Measurements from ENCODE around the gene TMEM18. TPM values are rescaled to one million over a fixed set of nuclear protein-coding genes. Genes with fewer than 3 reads are reported as not detected.

The TMEM18 gene
- total and polyA plus RNA-seq, 11 donors: 7.0 to 20.0 (median 10.5) TPM

DNA sequence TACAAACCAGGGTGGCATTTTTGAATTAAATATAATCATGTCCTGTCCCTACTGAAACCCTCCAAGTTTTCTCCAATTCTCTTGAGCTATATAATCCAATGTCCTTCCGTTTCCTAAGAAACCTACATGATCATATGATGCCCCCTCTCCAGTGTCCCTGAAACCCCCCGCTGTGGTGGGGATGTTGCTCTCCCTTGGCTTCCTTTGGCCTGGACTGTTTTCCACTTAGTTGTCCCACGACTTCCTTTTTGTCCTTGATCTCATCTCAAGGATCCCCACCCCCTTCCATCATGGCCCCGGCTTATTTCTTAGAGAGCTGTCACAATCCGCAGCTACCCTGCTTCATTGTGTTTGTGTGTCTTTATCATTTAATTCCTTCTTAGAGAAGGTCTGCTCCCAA lies 43.8 kb downstream of the TMEM18 start:
- no peak for DNase-seq
- Histone ChIP-seq H3K4me1 (peaks cover 0 to 13% (median 4%) of the 10 kb centered on the region in 12 donors), H3K27me3 (peaks cover 0 to 24% (median 8%) of the 10 kb centered on the region in 9 donors), H3K36me3 (no peaks in the 10 kb centered on the region), H3K4me3 (no peak overlapping the region), H3K27ac (no peak overlapping the region), H3K9me3 (peaks cover 0 to 11% (median 0%) of the 10 kb centered on the region in 12 donors)
- ATAC-seq: no peak
- WGBS, 4 donors: 58 to 67% (median 63%) methylated on average over 5 of the region's 5 CpGs
- TF ChIP-seq POLR2A (IDR thresholded peaks at IDR 0.05): no peak
- TF ChIP-seq, protein P1, sequence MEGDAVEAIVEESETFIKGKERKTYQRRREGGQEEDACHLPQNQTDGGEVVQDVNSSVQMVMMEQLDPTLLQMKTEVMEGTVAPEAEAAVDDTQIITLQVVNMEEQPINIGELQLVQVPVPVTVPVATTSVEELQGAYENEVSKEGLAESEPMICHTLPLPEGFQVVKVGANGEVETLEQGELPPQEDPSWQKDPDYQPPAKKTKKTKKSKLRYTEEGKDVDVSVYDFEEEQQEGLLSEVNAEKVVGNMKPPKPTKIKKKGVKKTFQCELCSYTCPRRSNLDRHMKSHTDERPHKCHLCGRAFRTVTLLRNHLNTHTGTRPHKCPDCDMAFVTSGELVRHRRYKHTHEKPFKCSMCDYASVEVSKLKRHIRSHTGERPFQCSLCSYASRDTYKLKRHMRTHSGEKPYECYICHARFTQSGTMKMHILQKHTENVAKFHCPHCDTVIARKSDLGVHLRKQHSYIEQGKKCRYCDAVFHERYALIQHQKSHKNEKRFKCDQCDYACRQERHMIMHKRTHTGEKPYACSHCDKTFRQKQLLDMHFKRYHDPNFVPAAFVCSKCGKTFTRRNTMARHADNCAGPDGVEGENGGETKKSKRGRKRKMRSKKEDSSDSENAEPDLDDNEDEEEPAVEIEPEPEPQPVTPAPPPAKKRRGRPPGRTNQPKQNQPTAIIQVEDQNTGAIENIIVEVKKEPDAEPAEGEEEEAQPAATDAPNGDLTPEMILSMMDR (IDR thresholded peaks at IDR 0.05): no peak
- intact Hi-C loops (cut with DNase I): loop anchor here in 3 of 10 donors (10.0 kb wide), 1 partner anchor 389 kb away; no protein-coding TSS in a partner anchor

DNA sequence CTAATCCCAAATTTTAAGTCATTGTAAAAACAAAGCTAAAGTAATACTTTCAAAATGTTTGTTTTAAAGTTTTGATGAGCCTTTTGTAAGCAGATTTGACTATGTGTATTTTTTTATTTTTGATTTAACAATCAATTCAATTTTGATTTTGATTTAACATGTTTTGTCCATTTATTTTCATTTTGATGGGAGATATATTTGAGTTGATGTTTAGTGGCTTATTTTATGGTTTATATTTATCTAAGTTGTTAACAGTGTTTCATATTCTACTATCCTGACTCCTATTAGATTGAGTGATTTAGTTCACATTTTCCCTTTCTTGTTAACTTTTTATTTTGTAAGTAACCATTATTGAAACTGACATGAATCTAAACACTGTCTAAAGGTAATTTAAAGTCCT lies 44.7 kb downstream of the TMEM18 start:
- DNase-seq (no peak), ATAC-seq (no peak)
- H3K9me3 ChIP-seq: peaks cover 0 to 11% (median 0%) of the 10 kb centered on the region in 12 donors
- TF ChIP-seq, protein P1 (IDR thresholded peaks at IDR 0.05): no peak
- no peak for TF ChIP-seq POLR2A (IDR thresholded peaks at IDR 0.05)
- intact Hi-C loops (cut with DNase I): loop anchor here in 3 of 10 donors (10.0 kb wide), 1 partner anchor 388 kb away; no protein-coding TSS in a partner anchor
- peaks cover 0 to 13% (median 4%) of the 10 kb centered on the region in 12 donors for H3K4me1 ChIP-seq
- no peak overlapping the region for H3K4me3 ChIP-seq
- H3K27ac ChIP-seq: no peak overlapping the region
- H3K27me3 ChIP-seq: peaks cover 0 to 22% (median 9%) of the 10 kb centered on the region in 9 donors
- H3K36me3 ChIP-seq: no peaks in the 10 kb centered on the region

DNA sequence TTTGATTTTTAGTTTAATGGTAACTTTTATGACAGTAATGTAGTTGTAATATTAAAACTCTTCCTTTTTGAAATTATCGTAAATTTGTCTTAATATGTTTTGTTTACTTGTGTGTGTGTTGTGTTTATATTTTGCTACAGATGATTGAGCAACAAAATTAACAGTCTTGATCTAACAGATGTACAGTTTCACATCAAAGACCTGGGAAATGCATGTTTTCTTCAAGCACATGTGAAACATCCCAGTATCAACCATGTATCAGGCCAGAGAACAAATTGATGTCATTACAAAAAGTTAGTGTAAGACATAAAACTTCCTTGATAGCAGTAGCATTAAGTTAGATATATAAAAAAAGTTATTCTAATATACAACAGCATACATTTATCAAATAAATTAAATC lies 45.5 kb downstream of the TMEM18 start:
- no peak for DNase-seq
- TF ChIP-seq, protein P1 (IDR thresholded peaks at IDR 0.05): no peak
- no peak for TF ChIP-seq POLR2A (IDR thresholded peaks at IDR 0.05)
- no peak for ATAC-seq
- Histone ChIP-seq H3K4me3 (no peak overlapping the region), H3K9me3 (peaks cover 0 to 11% (median 0%) of the 10 kb centered on the region in 12 donors), H3K27me3 (peaks cover 0 to 16% (median 8%) of the 10 kb centered on the region in 9 donors), H3K36me3 (no peaks in the 10 kb centered on the region), H3K27ac (no peak overlapping the region), H3K4me1 (peaks cover 0 to 6% (median 3%) of the 10 kb centered on the region in 12 donors)
- WGBS, 4 donors: 85 to 93% (median 89%) methylated on average over 1 of the region's 1 CpG
- intact Hi-C loops (cut with DNase I): loop anchor here in 3 of 10 donors (10.0 kb wide), 1 partner anchor 387 kb away; no protein-coding TSS in a partner anchor

DNA sequence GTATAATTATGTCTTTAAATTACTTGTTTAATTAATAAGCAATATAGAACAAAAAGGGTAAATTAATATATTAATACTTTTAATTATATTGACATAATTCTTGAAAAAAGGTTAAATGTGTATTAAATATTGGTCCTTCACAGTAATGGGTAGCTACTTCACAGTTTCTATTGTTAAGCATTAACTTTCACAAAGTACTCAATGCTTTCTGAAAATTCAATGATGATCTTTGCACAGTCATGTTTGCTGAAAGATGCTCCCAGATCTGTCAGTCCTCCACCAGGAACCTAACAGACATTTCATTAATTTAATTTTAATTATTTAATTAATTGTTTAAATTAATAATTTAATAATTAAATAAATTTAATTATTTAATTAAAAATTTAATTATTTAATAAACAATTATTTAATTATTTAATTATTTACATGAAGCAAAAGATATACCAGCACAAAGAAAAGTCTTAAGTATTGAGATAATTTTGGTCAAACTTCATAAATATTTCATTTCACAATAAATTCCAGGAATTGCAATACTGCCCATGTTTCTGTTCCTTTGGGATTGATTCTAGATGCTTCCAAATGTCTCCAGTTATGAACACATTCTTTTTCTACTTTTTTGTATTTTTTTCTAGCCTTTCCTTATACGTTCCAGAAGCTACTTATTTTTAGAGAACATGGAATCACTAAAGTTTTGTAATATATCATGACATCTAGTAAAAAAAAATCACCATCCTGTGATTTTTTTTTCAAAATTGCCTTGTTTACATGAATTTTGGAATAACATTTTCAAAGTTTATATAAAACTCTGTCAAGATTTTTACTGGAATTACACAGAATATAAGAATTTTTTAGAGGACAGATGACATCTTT lies 46.5 kb downstream of the TMEM18 start:
- intact Hi-C loops (cut with DNase I): loop anchor here in 3 of 10 donors (10.0 kb wide), 1 partner anchor 386 kb away; no protein-coding TSS in a partner anchor
- TF ChIP-seq, protein P1 (IDR thresholded peaks at IDR 0.05): no peak
- no peak for TF ChIP-seq POLR2A (IDR thresholded peaks at IDR 0.05)
- Histone ChIP-seq H3K4me3 (no peak overlapping the region), H3K36me3 (no peaks in the 10 kb centered on the region), H3K27me3 (peaks cover 0 to 8% (median 0%) of the 10 kb centered on the region in 9 donors), H3K9me3 (peaks cover 0 to 11% (median 0%) of the 10 kb centered on the region in 12 donors), H3K27ac (no peak overlapping the region), H3K4me1 (no peaks in the 10 kb centered on the region)
- 0% methylated on average over 1 of the region's 1 CpG for WGBS, 4 donors
- DNase-seq (no peak), ATAC-seq (no peak)

Data from heart left ventricle (tissue), 16 donors.